ENCODE results near the gene RPRD1A. TPM values are rescaled to one million over a fixed set of nuclear protein-coding genes. Genes with fewer than 3 reads are reported as not detected.

RPRD1A gene
- total RNA-seq, 1 experiment from 2014 or later = 80.7 TPM

DNA sequence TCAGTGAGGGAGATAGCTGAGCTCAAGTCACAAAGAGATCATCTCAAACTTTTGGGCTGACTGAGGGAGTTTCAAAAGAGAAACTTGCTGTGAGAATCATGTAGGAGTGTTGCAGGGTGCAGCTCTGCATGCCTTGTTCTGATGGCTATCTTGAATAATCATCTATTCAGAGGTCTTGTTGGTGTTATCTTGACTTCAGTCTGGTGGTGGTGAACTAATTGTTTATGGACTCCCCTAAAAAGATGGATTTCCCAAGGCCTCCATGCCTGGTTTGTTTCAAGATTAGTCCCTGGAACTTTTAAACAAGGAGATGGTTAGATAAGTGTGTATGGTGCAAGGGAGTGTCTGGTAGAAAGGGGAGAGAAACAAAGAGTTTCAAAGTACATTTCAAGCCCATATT lies 32.0 kb upstream of the RPRD1A start:
- intact Hi-C loops (cut with micrococcal nuclease) = loop anchor here (5.0 kb wide), 2 partner anchors 313 to 708 kb away; no protein-coding TSS in a partner anchor
- ChIA-PET RAD21 (ENCODE audit: low non-redundant PET in 1 of 2, low total read pairs in 2 of 2, uncharacterized antibody in 2 of 2, unreplicated experiment in 2 of 2) (no interaction called here), POLR2A (no interaction called here), CTCF (interaction anchor here (0.7 to 1.9 kb wide), 2 partner anchors 73 to 185 kb away, joined by 3 to 7 read pairs; no protein-coding TSS in a partner anchor)
- DNase-seq (ENCODE audit: low read depth, low spot score) (no peak), ATAC-seq (no peak)
- Histone ChIP-seq H3K36me3 (ENCODE audit: control insufficient read depth in 1 of 2, insufficient read depth in 2 of 2, low read length in 2 of 2) (no peaks in the 10 kb centered on the region), H3K79me2 (ENCODE audit: insufficient read depth, low read length) (no peaks in the 10 kb centered on the region), H4K20me1 (ENCODE audit: insufficient read depth) (no peaks in the 10 kb centered on the region), H3K27ac (ENCODE audit: low read depth, low read length) (no peak overlapping the region), H3K4me3 (replicated peaks in 1 of 2; ENCODE audit: low read depth in 1 of 2, low read length in 2 of 2) (no peak overlapping the region), H3K9me2 (ENCODE audit: insufficient read depth) (no peaks in the 10 kb centered on the region), H2AFZ (ENCODE audit: low read depth, low read length, poor library complexity, severe bottlenecking) (no peak overlapping the region), H3K9me3 (ENCODE audit: control insufficient read depth in 1 of 2, insufficient read depth in 1 of 2, low read depth in 1 of 2, low read length in 2 of 2) (peaks cover 0 to 7% of the 10 kb centered on the region in 2 experiments; a peak in 1 of 4 replicates), H3K4me2 (ENCODE audit: low read length) (no peak overlapping the region), H3K4me1 (ENCODE audit: control insufficient read depth in 1 of 2, insufficient read depth in 2 of 2, low read length in 2 of 2) (no peaks in the 10 kb centered on the region), H3K27me3 (ENCODE audit: insufficient read depth, low read length) (no peaks in the 10 kb centered on the region), H3K9ac (ENCODE audit: low read length) (no peak overlapping the region)
- no peak for TF ChIP-seq EGR1 (IDR thresholded peaks at IDR 0.05; ENCODE audit: low read depth)
- TF ChIP-seq, protein P1, sequence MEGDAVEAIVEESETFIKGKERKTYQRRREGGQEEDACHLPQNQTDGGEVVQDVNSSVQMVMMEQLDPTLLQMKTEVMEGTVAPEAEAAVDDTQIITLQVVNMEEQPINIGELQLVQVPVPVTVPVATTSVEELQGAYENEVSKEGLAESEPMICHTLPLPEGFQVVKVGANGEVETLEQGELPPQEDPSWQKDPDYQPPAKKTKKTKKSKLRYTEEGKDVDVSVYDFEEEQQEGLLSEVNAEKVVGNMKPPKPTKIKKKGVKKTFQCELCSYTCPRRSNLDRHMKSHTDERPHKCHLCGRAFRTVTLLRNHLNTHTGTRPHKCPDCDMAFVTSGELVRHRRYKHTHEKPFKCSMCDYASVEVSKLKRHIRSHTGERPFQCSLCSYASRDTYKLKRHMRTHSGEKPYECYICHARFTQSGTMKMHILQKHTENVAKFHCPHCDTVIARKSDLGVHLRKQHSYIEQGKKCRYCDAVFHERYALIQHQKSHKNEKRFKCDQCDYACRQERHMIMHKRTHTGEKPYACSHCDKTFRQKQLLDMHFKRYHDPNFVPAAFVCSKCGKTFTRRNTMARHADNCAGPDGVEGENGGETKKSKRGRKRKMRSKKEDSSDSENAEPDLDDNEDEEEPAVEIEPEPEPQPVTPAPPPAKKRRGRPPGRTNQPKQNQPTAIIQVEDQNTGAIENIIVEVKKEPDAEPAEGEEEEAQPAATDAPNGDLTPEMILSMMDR (IDR thresholded peaks at IDR 0.05 in 2 of 3, conservative IDR thresholded peaks at IDR 0.05 in 1 of 3; ENCODE audit: borderline replicate concordance in 1 of 3, insufficient read depth in 1 of 3, low read depth in 2 of 3, low read length in 2 of 3) = no peak
- TF ChIP-seq SP1 (IDR thresholded peaks at IDR 0.05; ENCODE audit: low read depth) = no peak
- TF ChIP-seq, protein P2, sequence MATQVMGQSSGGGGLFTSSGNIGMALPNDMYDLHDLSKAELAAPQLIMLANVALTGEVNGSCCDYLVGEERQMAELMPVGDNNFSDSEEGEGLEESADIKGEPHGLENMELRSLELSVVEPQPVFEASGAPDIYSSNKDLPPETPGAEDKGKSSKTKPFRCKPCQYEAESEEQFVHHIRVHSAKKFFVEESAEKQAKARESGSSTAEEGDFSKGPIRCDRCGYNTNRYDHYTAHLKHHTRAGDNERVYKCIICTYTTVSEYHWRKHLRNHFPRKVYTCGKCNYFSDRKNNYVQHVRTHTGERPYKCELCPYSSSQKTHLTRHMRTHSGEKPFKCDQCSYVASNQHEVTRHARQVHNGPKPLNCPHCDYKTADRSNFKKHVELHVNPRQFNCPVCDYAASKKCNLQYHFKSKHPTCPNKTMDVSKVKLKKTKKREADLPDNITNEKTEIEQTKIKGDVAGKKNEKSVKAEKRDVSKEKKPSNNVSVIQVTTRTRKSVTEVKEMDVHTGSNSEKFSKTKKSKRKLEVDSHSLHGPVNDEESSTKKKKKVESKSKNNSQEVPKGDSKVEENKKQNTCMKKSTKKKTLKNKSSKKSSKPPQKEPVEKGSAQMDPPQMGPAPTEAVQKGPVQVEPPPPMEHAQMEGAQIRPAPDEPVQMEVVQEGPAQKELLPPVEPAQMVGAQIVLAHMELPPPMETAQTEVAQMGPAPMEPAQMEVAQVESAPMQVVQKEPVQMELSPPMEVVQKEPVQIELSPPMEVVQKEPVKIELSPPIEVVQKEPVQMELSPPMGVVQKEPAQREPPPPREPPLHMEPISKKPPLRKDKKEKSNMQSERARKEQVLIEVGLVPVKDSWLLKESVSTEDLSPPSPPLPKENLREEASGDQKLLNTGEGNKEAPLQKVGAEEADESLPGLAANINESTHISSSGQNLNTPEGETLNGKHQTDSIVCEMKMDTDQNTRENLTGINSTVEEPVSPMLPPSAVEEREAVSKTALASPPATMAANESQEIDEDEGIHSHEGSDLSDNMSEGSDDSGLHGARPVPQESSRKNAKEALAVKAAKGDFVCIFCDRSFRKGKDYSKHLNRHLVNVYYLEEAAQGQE (IDR thresholded peaks at IDR 0.05; ENCODE audit: low read depth) = no peak
- no peak for TF ChIP-seq FOSL1 (IDR thresholded peaks at IDR 0.05; ENCODE audit: low read depth)
- no peak for TF ChIP-seq ZFX (IDR thresholded peaks at IDR 0.05)
- TF ChIP-seq RAD21 (IDR thresholded peaks at IDR 0.05; ENCODE audit: low read depth) = no peak
- TF ChIP-seq TCF7L2 (IDR thresholded peaks at IDR 0.05; ENCODE audit: borderline replicate concordance, extremely low read depth, insufficient read depth, insufficient read length) = no peak
- TF ChIP-seq, protein P3, sequence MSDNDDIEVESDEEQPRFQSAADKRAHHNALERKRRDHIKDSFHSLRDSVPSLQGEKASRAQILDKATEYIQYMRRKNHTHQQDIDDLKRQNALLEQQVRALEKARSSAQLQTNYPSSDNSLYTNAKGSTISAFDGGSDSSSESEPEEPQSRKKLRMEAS (IDR thresholded peaks at IDR 0.05) = no peak
- no TSS peak for BruUV-seq (replicated peaks)

Data from HCT116 (cell line).